DND-41 (cell line): ENCODE results near the gene MFRP.

ENCODE experiments used
- ATAC-seq: fragments of 200-7000 bp; cut with Tn5 transposase; 3 replicates; pipeline ENCODE4 v1.9.1; 2021; ENCODE audit warnings: low read depth; ENCODE audit not compliant: insufficient read depth
- DNase-seq: peaks from one replicate; pipeline ENCODE4 v3.0.0-alpha.2; 2020
- H2AFZ ChIP-seq: 2 replicates; pipeline ENCODE4 v1.6.0; 2012; ENCODE audit warnings: low read depth, low read length
- H3K27ac ChIP-seq: 2 replicates; pipeline ENCODE4 v1.5.1; 2012; ENCODE audit warnings: low read length, inconsistent platforms
- H3K27me3 ChIP-seq: fragments of 200-600 bp; sonication (generic); 2 replicates; pipeline ENCODE4 v1.6.0; 2012; ENCODE audit warnings: low read length, mild to moderate bottlenecking, inconsistent platforms; ENCODE audit not compliant: insufficient read depth, poor library complexity
- H3K36me3 ChIP-seq: 2 replicates; pipeline ENCODE4 v1.5.1; 2012; ENCODE audit warnings: low read length, inconsistent platforms; ENCODE audit not compliant: insufficient read depth
- H3K4me1 ChIP-seq: 2 replicates; pipeline ENCODE4 v1.5.1; 2012; ENCODE audit warnings: mild to moderate bottlenecking, low read length; ENCODE audit not compliant: insufficient read depth
- H3K4me2 ChIP-seq: 2 replicates; pipeline ENCODE4 v1.6.0; 2012; ENCODE audit warnings: mild to moderate bottlenecking, moderate library complexity, low read length, inconsistent platforms; ENCODE audit not compliant: insufficient read depth
- H3K4me3 ChIP-seq, 2 experiments: fragments of 200-600 bp in 1 of 2; shearing (Covaris generic) in 1 of 2; 2 replicates each; pipeline ENCODE4 v1.5.1; 2012 to 2016; ENCODE audit warnings: inconsistent platforms in 2 of 2, low read length in 2 of 2, mild to moderate bottlenecking in 2 of 2, low read depth in 1 of 2, moderate library complexity in 1 of 2
- H3K79me2 ChIP-seq: 2 replicates; pipeline ENCODE4 v1.6.0; 2012; ENCODE audit warnings: low read length, inconsistent platforms; ENCODE audit not compliant: insufficient read depth
- H3K9ac ChIP-seq: 2 replicates; pipeline ENCODE4 v1.6.0; 2012; ENCODE audit warnings: low read depth, mild to moderate bottlenecking, inconsistent platforms, low read length, moderate library complexity
- H3K9me3 ChIP-seq: 2 replicates; pipeline ENCODE4 v1.5.1; 2012; ENCODE audit warnings: low read length, moderate library complexity, mild to moderate bottlenecking, inconsistent platforms; ENCODE audit not compliant: insufficient read depth, severe bottlenecking
- H4K20me1 ChIP-seq: 2 replicates; pipeline ENCODE4 v1.6.0; 2012; ENCODE audit warnings: low read length; ENCODE audit not compliant: insufficient read depth
- CTCF ChIP-seq: IDR thresholded peaks from 2 replicates; pipeline ENCODE4 v1.5.1; 2012; ENCODE audit warnings: borderline replicate concordance, low read length, moderate library complexity, mild to moderate bottlenecking; ENCODE audit not compliant: poor library complexity, severe bottlenecking; ENCODE audit errors: extremely low read depth
- EZH2 ChIP-seq: IDR thresholded peaks from 3 replicates; pipeline ENCODE4 v1.6.1; 2012; ENCODE audit warnings: borderline replicate concordance, low read depth, mild to moderate bottlenecking, moderate library complexity, low read length, inconsistent platforms; ENCODE audit not compliant: severe bottlenecking

The MFRP gene

GRCh38 chr11:119293461-119293860 is 53.0 kb downstream of the MFRP start:
- H2AFZ ChIP-seq: no peak overlapping the region
- H4K20me1 ChIP-seq: no peaks in the 10 kb centered on the region
- H3K27ac ChIP-seq: no peak overlapping the region
- no peaks in the 10 kb centered on the region for H3K27me3 ChIP-seq
- H3K36me3 ChIP-seq: peaks cover 50% of the 10 kb centered on the region
- no peaks in the 10 kb centered on the region for H3K4me1 ChIP-seq
- DNase-seq (no peak), ATAC-seq (no peak)
- H3K9me3 ChIP-seq: peaks cover 7% of the 10 kb centered on the region
- no peak overlapping the region for H3K4me3 ChIP-seq
- no peak for TF ChIP-seq CTCF
- TF ChIP-seq EZH2: no peak
- no peak overlapping the region for H3K9ac ChIP-seq
- no peaks in the 10 kb centered on the region for H3K79me2 ChIP-seq
- H3K4me2 ChIP-seq: no peak overlapping the region

- Histone ChIP-seq H2AFZ (no peak overlapping the region), H3K79me2 (no peaks in the 10 kb centered on the region), H4K20me1 (no peaks in the 10 kb centered on the region), H3K4me1 (no peaks in the 10 kb centered on the region), H3K4me3 (no peak overlapping the region), H3K36me3 (peaks cover 54% of the 10 kb centered on the region), H3K9ac (no peak overlapping the region), H3K9me3 (peaks cover 7% of the 10 kb centered on the region), H3K27me3 (no peaks in the 10 kb centered on the region), H3K27ac (no peak overlapping the region), H3K4me2 (no peak overlapping the region)
- no peak for DNase-seq
- TF ChIP-seq CTCF (no peak), EZH2 (no peak)
- ATAC-seq: no peak
Measured at GRCh38 chr11:119290894-119291497, 55.5 kb downstream of the MFRP start.
